ENCODE data around the gene PPP2R2D. TPM values are rescaled to one million over a fixed set of nuclear protein-coding genes. Genes with fewer than 3 reads are reported as not detected.
A peak's percentile ranks its signal among the peaks of the same experiment; 100 is the strongest.
"Not testable (repeated sequence)": the region's sequence is repeated elsewhere in the genome, so short reads cannot be mapped to it uniquely, and the experiment has no call there.

Gene PPP2R2D
- polyA plus RNA-seq, 1 donor (not counting 4 experiments of a cell fraction or from before 2014, with no cell fraction given), result 49.1 TPM

- Histone ChIP-seq H3K9me1 (ENCODE audit: control insufficient read depth, extremely low read depth, insufficient read depth, low read length) (peaks cover 11% of the 10 kb centered on the region), H3K79me2 (ENCODE audit: control insufficient read depth, insufficient read depth, low read length) (peaks cover 96% of the 10 kb centered on the region), H4K20me1 (ENCODE audit: control insufficient read depth, extremely low read depth, insufficient read depth, low read length) (peaks cover 24% of the 10 kb centered on the region), H3K4me1 (ENCODE audit: control insufficient read depth, extremely low read depth, insufficient read depth, low read length) (peaks cover 20% of the 10 kb centered on the region)
- DNase-seq (ENCODE audit: low read depth, low spot score); H2AFZ ChIP-seq (ENCODE audit: control insufficient read depth, low read length); FAIRE-seq; H3K4me3 ChIP-seq (ENCODE audit: control insufficient read depth in 2 of 3, extremely low read depth in 1 of 3, insufficient read depth in 2 of 3, low read depth in 1 of 3, low read length in 3 of 3); H3K27ac ChIP-seq (ENCODE audit: control insufficient read depth, insufficient read depth, low read length); H3K4me2 ChIP-seq (ENCODE audit: control insufficient read depth, extremely low read depth, insufficient read depth, low read depth, low read length); H3K36me3 ChIP-seq (ENCODE audit: control insufficient read depth in 2 of 2, extremely low read depth in 1 of 2, insufficient read depth in 2 of 2, low read length in 2 of 2); H3K9me3 ChIP-seq (ENCODE audit: control insufficient read depth, low read depth, low read length); H3K9ac ChIP-seq (ENCODE audit: control insufficient read depth, extremely low read depth, insufficient read depth, low read length); dilution Hi-C loops (cut with MboI; ENCODE audit: extremely low pct_ligation_motif_present, low sequenced_read_pairs); H3K27me3 ChIP-seq (ENCODE audit: control insufficient read depth, extremely low read depth, insufficient read depth, low read length): not testable (repeated sequence)
These were observed 18.7 kb downstream of the PPP2R2D start for GRCh38 chr10:131919461-131919860.

- FAIRE-seq, result no peak
- dilution Hi-C loops (cut with MboI; ENCODE audit: extremely low pct_ligation_motif_present, low sequenced_read_pairs), result no loop called here
These were observed 19.3 kb downstream of the PPP2R2D start for GRCh38 chr10:131920151-131920550.

More at GRCh38 chr10:131920151-131920550, 19.3 kb downstream of the PPP2R2D start:
- no peak for TF ChIP-seq EZH2 (IDR thresholded peaks at IDR 0.05; ENCODE audit: low read length)
- no peak for TF ChIP-seq CTCF (optimal IDR thresholded peaks at IDR 0.05 in 1 of 3, IDR thresholded peaks at IDR 0.05 in 1 of 3, conservative IDR thresholded peaks at IDR 0.05 in 1 of 3; ENCODE audit: extremely low read depth in 1 of 3, insufficient read depth in 2 of 3, low read length in 3 of 3)
- DNase-seq (ENCODE audit: low read depth, low spot score), result no peak
- Histone ChIP-seq H3K4me1 (ENCODE audit: control insufficient read depth, extremely low read depth, insufficient read depth, low read length) (peaks cover 18% of the 10 kb centered on the region), H3K9ac (ENCODE audit: control insufficient read depth, extremely low read depth, insufficient read depth, low read length) (peak overlapping the region; percentile 44), H2AFZ (ENCODE audit: control insufficient read depth, low read length) (no peak overlapping the region), H3K9me1 (ENCODE audit: control insufficient read depth, extremely low read depth, insufficient read depth, low read length) (peaks cover 9% of the 10 kb centered on the region), H3K4me3 (ENCODE audit: control insufficient read depth in 2 of 3, extremely low read depth in 1 of 3, insufficient read depth in 2 of 3, low read depth in 1 of 3, low read length in 3 of 3) (no peak overlapping the region), H3K27me3 (ENCODE audit: control insufficient read depth, extremely low read depth, insufficient read depth, low read length) (no peaks in the 10 kb centered on the region), H3K9me3 (ENCODE audit: control insufficient read depth, low read depth, low read length) (peaks cover 1% of the 10 kb centered on the region), H4K20me1 (ENCODE audit: control insufficient read depth, extremely low read depth, insufficient read depth, low read length) (peaks cover 20% of the 10 kb centered on the region), H3K4me2 (ENCODE audit: control insufficient read depth, extremely low read depth, insufficient read depth, low read depth, low read length) (no peak overlapping the region), H3K36me3 (ENCODE audit: control insufficient read depth in 2 of 2, extremely low read depth in 1 of 2, insufficient read depth in 2 of 2, low read length in 2 of 2) (peaks cover 0 to 1% of the 10 kb centered on the region in 2 experiments), H3K79me2 (ENCODE audit: control insufficient read depth, insufficient read depth, low read length) (peaks cover 96% of the 10 kb centered on the region), H3K27ac (ENCODE audit: control insufficient read depth, insufficient read depth, low read length) (peak overlapping the region; percentile 68)

Data from keratinocyte (primary cell).